NCI-H1436 (cell line): Measurements from ENCODE around the gene SLC1A6.
"Not testable (repeated sequence)": the region's sequence is repeated elsewhere in the genome, so short reads cannot be mapped to it uniquely, and the experiment has no call there.

Source experiments
- DNase-seq: peaks from one replicate; lab custom pipeline; 2025; lab: John Stamatoyannopoulos, UW

The SLC1A6 gene

DNA sequence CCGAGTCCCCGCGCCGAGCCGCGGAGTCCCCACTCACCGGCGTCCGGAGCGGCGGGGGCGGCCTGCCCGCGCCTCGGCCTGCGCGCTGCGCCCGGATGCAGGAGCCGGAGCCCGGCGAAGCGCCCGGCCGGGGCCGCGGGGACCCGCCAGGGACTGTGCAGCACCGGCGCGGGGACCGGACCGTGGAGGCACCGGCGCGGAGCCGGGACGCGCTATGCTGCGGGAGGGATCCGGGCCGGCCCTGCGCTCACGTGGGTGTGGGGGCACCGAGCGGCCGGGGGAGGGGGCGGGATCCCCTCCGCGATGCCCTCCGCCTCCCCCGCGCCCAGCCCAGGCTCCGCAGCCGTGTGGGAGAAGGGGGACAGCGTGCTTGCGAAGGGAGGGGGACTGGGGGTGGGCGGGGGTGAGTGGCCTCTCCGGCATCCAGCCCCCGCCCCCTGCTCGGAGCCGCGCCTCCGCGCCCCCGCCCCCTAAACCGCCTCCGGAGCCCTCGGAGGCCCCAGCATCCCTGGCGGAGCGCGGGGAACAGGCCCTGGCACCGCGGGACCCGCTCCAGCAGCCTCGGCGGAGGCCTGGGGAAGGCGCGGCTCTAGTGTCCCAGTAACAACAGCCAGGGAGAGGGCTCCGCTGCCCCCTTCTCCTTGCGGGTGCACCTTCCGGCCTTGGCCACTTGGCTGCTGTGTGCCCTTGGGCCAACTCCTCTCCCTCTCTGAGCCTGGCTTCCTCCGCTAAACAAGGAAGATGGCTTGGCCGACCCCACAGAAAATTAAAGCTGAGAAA is at the start of gene SLC1A6:
TSS of gene SLC1A6 (minus strand) at position 389 of the 780 bp plus-strand sequence. CDS start 6,954 bp downstream, outside the sequence.
- DNase-seq = no peak

DNA sequence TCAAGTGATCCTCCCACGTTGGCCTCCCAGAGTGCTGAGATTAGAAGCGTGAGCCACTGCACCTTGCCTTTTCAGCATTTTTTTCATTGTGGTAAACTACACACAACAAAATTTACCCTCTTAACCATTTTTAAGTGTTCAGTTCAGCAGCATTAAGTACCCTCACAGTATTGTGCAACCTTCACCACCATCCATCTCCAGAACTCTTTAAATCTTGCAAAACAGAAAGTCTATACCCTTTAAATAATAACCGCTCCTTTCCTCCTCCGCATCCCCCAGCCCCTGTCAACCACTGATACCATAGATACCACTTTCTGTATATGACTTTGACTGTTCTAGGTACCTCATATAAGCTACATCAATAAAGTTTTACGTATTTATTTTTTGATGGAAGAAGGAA is 48.8 kb upstream of the SLC1A6 start:
- DNase-seq = no peak

DNA sequence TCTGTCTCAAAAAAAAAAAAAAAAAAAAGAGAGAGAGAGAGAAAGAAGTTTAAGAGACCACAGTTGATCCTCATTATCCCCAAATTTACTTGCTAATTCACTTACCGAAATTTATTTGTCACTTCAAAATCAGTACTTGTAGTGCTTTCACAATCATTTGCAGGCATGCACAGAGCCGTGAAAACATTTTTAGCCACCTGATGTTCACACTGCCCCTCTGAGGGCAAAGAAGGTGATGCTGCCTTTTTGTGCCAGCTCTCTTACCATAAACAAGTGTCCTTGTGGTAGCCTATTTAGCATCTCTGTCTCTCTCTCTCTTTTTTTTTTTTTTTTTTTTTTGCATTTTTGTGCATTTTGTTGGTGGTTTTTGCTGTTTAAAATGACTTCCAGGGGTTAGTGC is 45.6 kb upstream of the SLC1A6 start:
- no peak for DNase-seq

DNA sequence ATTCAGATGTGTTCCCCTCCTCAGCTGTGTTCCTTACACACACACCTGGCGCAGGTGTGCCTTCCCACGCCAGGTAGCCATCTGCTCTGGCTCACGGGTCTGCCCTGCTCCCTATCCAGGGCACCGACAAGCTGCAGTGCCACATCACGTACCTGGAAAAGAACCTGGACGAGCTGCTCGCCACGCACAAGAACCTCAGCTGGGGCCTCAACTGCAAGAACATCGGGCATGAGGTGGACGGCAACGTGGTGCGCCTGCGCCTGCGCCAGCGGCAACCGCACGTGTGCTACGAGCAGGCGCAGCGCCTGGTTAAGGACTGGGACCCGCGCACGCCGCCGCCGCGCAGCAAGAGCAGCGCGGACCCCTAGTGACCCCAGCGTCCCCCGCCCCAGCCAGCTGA is 43.1 kb upstream of the SLC1A6 start:
- no peak for DNase-seq

DNA sequence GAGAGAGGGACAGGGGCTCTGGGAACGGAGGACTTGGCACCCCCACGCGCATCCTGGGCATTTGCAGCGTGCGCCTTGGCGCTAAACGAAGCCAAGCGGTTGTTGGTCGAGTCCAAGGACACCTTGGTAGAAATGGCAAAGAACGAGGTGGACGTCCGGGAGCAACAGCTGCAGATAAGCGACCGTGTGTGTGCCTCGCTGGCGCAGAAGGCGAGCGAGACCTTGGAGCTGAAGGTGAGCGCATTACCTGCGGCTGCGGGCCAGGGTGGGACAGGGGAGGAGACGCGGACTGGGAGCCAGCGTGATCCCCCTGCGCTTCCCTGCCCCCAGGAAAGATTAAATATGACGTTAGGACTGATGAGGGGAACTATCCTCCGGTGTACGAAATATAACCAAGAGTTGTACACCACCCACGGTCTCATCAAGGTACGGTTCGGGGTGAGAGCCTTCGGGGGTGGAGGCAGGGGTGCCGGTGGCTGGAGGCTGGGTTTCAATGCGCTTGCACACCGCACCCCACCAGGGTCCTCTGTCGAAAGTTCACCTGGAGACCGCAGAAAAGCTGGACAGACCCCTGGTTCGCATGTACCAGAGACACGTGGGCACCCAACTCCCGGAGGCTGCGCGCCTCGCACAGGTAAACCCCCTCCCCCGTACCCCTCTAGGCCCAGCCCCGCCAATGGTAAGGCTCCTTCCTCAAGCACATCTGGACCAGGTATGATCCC is 41.8 kb upstream of the SLC1A6 start:
- DNase-seq = no peak

DNA sequence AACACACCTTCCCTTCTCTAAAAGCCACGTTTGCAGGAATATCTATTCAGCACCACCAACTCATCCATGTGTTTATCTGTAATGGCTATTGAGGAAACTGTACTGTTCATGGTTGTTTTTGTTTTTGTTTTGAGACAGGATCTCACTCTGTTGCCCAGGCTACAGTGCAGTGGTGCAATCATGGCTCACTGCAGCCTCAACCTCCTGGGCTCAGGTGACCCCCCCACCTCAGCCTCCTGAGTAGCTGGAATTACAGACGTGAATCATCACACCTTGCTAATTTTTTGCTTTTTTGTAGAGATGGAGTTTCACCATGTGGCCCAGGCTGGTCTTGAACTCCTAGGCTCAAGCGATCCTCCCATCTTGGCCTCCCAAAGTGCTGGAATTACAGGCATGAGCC is 39.2 kb upstream of the SLC1A6 start:
- not testable (repeated sequence) for DNase-seq

DNA sequence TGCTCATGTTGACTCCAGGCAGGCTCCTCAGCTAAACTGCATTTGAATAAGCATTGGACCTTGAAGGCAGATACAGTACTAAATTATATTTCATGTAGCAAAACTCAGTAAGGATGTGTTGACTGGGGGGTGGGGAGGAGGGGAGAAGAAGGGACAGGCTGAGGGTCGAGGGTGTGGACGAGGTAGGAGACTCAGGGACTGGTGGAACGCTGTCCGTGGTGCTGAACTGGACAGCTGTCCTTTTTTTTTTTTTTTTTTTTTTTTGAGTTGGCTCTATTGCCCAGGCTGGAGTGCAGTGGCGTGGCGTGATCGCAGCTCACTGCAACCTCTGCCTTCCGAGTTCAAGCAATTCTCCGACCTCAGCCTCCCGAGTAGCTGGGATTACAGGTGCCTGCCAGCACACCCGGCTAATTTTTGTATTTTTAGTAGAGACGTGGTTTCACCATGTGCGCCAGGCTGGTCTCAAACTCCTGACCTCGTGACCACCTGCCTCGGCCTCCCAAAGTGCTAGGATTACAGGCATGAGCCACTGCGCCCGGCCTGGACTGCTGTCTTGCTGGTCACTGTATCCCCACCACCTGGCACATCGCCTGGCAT is 36.4 kb upstream of the SLC1A6 start:
- no peak for DNase-seq

DNA sequence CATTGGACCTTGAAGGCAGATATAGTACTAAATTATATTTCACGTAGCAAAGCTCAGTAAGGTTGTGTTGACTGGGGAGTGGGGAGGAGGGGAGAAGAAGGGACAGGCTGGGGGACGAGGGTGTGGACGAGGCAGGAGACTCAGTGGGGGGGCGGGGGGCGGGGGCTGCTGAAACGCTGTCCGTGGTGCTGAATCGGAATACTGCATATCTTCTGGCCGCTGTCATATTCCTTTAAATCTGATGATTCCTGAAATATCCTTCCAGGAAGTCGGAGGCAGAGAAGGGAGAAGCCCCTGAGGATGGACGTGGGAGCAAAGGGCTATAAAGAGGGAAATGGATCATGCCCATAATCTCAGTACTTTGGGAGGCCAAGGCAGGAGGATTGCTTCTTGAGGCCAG is 34.9 kb upstream of the SLC1A6 start:
- no peak for DNase-seq

DNA sequence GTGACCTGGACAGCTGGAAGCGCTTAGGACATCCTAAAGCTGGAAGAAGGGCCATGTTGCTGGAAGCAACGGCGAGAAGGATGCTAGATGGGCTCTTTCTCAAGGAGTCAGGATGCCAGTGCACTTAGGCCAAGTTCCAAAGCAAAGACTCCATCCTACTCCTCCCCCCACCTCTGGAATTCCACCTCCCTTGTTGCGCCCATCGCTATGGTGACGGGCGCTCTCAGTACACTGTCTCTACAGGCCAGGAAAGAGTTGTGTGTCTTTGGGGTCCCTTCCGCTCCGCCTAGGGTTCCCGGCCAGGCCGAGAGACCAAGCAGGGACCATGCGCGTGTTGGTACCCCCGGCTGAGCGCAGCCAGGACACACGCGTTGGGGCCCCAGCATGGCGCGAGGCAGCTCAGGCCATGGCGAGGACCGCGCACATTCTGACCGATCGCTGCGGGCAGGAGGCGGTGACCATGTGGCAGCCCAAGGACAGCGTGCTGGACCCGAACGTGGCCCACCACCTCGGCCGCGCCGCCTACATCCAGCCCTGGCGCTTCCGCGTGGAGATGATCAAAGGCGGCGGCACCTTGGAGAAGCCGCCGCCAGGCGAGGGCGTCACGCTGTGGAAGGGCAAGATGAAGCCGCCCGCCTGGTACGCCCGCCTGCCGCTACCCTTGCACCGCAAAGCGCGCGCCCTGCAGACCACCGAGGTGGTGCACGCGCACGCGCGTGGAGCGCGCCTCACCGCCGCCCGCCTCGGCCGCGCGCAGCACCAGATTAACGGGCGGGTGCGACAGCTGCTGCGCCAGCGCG is 31.0 kb upstream of the SLC1A6 start:
- no peak for DNase-seq

DNA sequence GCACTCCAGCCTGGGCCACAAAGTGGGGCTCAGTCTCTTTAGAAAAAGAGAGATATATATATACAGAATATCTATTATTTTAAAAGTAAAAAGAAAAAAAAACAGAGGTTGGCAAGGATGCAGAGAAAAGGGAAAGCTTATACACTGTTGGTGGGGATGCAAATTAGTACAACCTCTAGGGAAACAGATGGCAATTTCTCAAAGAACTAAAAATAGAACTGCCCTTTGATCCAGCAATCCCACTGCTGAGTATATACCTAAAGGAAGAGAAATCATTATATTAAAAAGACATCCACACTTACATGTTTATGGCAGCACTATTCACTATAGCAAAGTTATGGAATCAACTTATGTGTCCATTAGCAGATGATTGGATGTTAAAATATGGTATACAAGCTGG is 28.6 kb upstream of the SLC1A6 start:
- DNase-seq = no peak

DNA sequence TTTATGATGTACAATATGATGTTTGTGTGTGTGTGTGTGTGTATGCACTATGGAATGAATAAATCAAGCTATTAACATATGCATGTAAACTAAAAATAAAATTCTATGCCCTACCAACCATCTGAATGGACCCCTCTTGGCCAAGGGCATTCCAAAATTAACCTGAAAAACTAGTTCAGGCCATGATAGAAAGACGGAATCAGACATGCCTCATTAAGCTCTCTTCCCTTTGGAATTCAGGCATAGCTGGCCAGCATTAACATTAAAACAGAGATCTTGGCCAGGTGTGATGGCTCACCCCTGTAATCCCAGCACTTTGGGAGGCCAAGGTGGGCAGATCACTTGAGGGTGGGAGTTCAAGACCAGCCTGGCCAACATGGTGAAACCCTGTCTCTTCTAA is 18.3 kb upstream of the SLC1A6 start:
- DNase-seq = no peak

DNA sequence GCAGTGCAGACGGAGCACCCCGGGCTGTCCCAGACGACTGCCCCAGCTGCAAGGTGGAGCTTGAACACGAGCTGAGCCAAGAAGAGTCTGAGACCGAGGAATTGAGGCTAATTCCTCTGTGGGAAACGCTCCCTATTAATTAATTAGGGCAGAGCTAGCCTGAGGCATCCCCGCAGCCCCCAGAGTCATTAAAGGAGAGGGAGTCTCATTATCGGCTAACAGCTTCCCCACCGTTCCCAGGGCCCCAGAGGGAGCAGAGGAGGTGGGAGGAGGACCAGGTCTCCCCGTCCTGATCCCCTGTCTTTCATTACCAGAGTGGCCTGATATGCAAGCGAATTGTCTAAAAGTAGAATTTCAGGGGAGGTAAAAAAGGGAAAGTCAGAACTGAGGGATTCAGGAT is 13.1 kb upstream of the SLC1A6 start:
- no peak for DNase-seq

DNA sequence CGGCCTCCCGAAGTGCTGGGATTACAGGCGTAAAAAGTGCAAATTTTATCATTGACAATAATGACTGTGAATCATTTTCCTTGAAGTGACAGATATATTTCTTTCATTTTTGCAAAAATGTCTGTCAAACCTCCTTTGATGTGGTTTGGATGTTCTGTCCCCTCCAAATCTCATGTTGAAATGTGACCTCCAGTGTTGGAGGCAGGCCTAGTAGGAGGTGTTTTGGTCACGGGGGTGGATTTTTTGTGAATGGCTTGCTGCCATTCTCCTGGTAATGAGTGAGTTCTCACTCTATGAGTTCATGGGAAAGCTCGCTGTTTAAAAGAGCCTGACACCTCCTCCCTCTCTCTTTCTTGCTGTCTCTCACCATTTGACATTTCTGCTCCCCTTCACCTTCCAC is 5.5 kb upstream of the SLC1A6 start:
- DNase-seq = no peak

DNA sequence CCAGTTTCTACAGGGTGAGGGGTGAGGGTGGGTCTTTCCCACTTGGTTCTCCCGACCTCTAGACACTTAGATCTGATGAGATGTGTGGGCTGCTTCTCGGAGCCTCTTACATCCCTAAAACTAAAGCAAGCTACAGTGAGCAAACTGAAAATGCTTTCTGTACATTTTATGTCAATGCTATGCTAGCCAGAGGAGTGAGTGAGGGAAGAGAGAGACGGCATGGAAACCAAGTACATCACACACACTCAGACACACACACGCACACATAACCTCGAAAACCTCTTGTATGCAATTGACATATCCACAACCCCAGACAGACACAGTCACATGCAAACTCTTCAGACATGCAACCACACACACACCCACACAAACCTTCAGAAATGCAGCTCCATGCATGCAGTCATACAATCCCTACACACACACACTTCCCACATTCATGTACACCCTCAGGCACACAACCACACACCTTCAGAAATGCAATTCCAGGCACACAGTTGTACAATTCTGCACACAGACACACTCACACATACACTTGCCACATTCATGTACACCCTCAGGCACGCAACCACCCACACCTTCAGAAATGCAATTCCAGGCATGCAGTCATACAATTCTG is 1.4 kb downstream of the SLC1A6 start:
- DNase-seq = no peak

DNA sequence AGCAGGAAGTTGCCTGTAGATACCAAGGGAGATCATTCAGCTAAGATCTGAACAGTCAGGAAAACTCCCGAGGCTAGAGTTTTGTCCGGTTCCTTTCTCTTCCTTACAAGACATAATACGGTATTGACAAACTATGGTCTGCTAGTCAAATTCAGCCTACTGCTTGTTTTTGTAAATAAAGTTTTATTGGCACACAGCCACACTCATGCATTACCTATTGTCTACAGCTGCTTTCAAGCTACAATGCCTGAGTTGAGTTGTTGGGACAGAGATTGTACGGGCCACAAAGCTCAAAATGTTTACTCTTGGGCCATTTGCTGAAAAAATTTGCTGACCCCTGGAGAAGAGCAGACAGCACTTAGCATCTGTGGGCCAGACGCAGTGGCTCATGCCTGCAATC is 2.5 kb downstream of the SLC1A6 start:
- DNase-seq = no peak

DNA sequence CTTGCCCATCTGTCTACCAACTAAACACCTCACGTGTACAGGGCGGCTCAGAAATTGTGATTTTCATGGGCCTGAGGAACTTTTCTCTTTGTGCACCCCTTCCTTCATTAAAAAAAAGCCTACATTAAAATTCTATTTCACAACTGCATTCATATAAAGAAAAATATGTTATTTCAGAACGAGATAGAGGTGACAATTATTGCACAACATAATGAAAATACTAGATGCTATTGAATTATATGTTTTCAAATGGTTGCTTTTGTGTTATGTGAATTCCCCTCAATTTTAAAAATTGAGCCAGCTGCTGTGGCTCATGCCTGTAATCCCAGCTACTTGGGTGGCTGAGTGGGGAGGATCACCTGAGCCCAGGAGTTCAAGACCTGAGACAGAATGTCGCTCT is 5.2 kb downstream of the SLC1A6 start:
- no peak for DNase-seq

DNA sequence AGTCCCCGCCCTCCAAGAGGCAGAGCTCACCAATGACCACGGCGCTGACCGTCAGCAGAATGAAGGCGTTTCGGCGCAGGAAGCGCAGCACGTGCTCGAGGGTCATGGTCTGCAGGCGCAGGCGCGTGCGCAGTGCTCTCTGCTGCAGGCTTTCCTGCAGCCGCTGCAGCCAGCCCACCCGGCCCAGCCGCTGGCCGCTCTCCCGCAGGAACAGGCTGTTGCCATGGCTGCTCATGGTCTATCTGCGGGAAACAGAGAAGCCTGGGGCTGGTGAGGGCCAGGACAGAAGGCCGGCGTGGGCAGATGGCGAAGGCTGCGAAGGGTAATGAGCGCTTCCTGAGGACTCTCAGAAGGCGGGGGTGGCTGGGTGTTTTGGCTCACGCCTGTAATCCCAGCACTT is 7.0 kb downstream of the SLC1A6 start:
- DNase-seq = no peak

DNA sequence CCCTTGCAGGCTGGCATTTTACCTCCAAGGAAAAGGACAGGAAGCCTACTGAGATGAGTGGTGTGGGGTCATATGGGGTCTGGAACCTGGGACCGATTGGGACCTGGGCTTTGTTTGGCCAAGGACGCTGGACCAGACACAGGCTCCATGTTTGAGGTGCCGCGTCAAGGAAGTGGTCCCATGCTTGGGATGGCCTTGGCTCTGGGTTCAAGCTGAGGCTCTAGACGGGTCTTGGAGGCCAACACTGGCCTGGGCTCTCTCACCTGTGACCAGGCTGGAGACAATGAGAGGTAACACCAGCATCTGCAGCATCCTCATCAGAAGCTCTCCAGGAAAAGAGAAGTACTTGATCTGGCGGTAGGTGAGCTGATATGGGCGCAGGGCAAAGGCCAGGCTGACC is 8.2 kb downstream of the SLC1A6 start:
- no peak for DNase-seq

DNA sequence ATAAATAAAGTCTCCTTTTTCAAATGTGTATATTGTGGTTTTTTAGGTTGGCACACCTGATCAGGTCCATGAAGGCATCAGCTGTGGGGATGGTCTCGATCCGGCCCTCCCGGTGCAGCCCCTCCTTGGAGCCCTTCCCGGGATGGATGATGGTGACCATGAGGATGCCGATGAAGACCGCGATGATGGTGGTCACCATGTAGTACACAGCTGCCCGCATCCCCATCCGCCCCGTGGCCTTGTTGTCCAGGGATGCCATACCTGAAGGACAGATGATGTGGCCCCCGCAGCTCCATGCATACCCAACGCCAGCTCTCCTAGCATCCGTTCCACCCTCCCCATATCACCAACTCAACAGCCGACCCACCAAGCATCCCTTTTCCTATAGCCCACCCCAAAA is 11.4 kb downstream of the SLC1A6 start:
- DNase-seq = no peak

DNA sequence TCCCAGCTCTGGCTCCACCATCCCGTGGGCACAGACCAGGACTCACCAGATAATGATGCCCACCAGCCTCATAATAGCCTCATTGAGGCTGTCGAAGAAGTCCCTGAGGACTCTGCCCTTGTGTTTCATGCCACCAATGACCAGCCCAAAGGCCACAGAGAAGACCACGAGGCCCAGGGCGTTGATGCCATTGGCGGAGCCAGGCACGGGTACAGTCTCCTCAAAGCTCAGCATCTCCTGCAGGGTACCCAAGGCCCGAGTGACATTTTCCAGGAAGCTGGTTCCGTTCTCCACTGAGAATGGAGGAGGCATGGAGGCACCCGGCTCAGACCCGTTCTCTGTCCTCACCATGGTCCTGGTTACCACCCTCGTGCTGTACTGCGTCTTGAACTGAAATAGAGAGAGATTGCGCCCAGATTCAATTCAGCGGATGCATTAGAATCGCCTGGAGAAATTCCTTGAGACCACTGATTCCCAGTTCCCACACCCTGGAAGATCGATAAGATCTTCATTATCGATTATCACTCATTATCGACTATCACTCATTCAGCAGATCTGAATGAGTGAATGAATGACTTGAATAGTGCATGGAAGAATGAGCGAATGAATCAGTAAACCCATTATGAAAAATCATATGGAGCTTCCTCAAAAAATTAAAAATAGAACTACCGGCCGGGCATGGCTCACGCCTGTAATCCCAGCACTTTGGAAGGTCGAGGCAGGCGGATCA is 17.5 kb downstream of the SLC1A6 start:
- no peak for DNase-seq

DNA sequence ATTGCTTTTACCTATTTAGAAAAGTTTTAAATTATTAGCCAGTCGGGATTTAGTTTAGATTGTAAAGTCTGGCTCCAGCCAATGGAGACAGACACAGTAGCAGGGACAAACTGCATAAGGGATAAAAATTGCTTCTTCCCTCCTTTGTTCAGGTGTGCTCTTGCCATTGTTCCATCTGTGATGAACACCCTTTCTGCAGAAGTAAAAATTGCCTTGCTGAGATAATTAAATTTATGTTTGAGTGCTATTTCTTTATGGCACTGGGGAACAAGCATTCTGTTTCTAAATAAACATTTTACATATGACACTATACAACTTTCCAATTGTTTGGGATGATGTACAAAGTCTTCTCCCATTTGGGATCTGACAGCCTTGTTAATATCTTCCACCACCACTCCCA is 20.4 kb downstream of the SLC1A6 start:
- no peak for DNase-seq
